ENCODE results near the gene TNRC6C. TPM values are rescaled to one million over a fixed set of nuclear protein-coding genes. Genes with fewer than 3 reads are reported as not detected.

The TNRC6C gene
- total and polyA plus RNA-seq, 2 of the 13 experiments (the other 11 are each of a cell fraction or from before 2014, with no cell fraction given) = 0.66 to 4.9 TPM

GRCh38 chr17:78144147-78144719, 185.7 kb downstream of the TNRC6C start (continued):
- TF ChIP-seq ZNF12 (CRISPR knock-in tag; IDR thresholded peaks at IDR 0.05) (no peak), GPBP1L1 (CRISPR knock-in tag; IDR thresholded peaks at IDR 0.05) (no peak), MAFF (IDR thresholded peaks at IDR 0.05; ENCODE audit: low read depth, low read length) (no peak), ISL2 (CRISPR knock-in tag; IDR thresholded peaks at IDR 0.05) (no peak), CREB1 (IDR thresholded peaks at IDR 0.05) (no peak), CREB1 (CRISPR knock-in tag; IDR thresholded peaks at IDR 0.05) (no peak), ZBTB46 (CRISPR knock-in tag; IDR thresholded peaks at IDR 0.05; ENCODE audit: borderline replicate concordance) (no peak), SMC3 (IDR thresholded peaks at IDR 0.05; ENCODE audit: low read length) (no peak), TFAP4 (IDR thresholded peaks at IDR 0.05; ENCODE audit: borderline replicate concordance, low read depth) (no peak), DR1 (CRISPR knock-in tag; IDR thresholded peaks at IDR 0.05) (no peak), PAX8 (CRISPR knock-in tag; IDR thresholded peaks at IDR 0.05; ENCODE audit: borderline replicate concordance) (no peak), SOX5 (CRISPR knock-in tag; IDR thresholded peaks at IDR 0.05; ENCODE audit: borderline replicate concordance) (no peak)
